IMR-90 (cell line): ENCODE results near the gene CDH23.

Source experiments
- BHLHE40 ChIP-seq: fragments of 150-350 bp; IDR thresholded peaks from 2 replicates; pipeline ENCODE4 v1.6.1; 2016; ENCODE audit warnings: mild to moderate bottlenecking, low read depth, low read length
- CEBPB ChIP-seq: IDR thresholded peaks from 2 replicates; pipeline ENCODE4 v1.6.1; 2012; ENCODE audit warnings: low read depth, low read length, improper control_type of control experiment
- CTCF ChIP-seq: conservative IDR thresholded peaks from 2 replicates; pipeline ENCODE4 v1.5.1; 2012; ENCODE audit warnings: mild to moderate bottlenecking, low read depth, low read length, improper control_type of control experiment
- FOS ChIP-seq: fragments of 150-350 bp; IDR thresholded peaks from 2 replicates; pipeline ENCODE4 v1.6.1; 2016; ENCODE audit warnings: low read depth, low read length
- MAFK ChIP-seq: IDR thresholded peaks from 2 replicates; pipeline ENCODE4 v1.6.1; 2012; ENCODE audit warnings: low read depth, low read length, improper control_type of control experiment
- MAZ ChIP-seq: IDR thresholded peaks from 2 replicates; pipeline ENCODE4 v1.6.1; 2012; ENCODE audit warnings: low read depth, mild to moderate bottlenecking, low read length, improper control_type of control experiment, moderate library complexity, borderline replicate concordance
- MXI1 ChIP-seq: IDR thresholded peaks from 2 replicates; pipeline ENCODE4 v1.6.1; 2012; ENCODE audit warnings: low read depth, mild to moderate bottlenecking, low read length, moderate library complexity, borderline replicate concordance
- POLR2A ChIP-seq: IDR thresholded peaks from 2 replicates; pipeline ENCODE4 v1.6.1; 2012; ENCODE audit warnings: mild to moderate bottlenecking, low read depth, low read length
- RAD21 ChIP-seq: IDR thresholded peaks from 2 replicates; pipeline ENCODE4 v1.6.1; 2012; ENCODE audit warnings: low read length, improper control_type of control experiment
- RCOR1 ChIP-seq: IDR thresholded peaks from 2 replicates; pipeline ENCODE4 v1.6.1; 2012; ENCODE audit warnings: mild to moderate bottlenecking, low read length, improper control_type of control experiment; ENCODE audit not compliant: insufficient replicate concordance
- RFX5 ChIP-seq: IDR thresholded peaks from 2 replicates; pipeline ENCODE4 v1.8.0; 2012; ENCODE audit warnings: low read depth, mild to moderate bottlenecking, low read length, moderate library complexity
- USF2 ChIP-seq: fragments of 150-350 bp; IDR thresholded peaks from 2 replicates; pipeline ENCODE4 v1.6.1; 2017; ENCODE audit warnings: mild to moderate bottlenecking, antibody characterized with exemption, low read length, low read depth

- no peak for TF ChIP-seq POLR2A
- no peak for TF ChIP-seq CTCF
- no peak for TF ChIP-seq RAD21
- no peak for TF ChIP-seq FOS
- no peak for TF ChIP-seq RFX5
- TF ChIP-seq MAZ = no peak
- TF ChIP-seq MXI1 = no peak
- TF ChIP-seq USF2 = no peak
- no peak for TF ChIP-seq MAFK
- no peak for TF ChIP-seq CEBPB
- TF ChIP-seq RCOR1 = no peak
- TF ChIP-seq BHLHE40 = no peak
Observed at GRCh38 chr10:71838264-71839211, 441.8 kb downstream of the CDH23 start.
